Loucy (cell line): ENCODE measurements around the gene C16orf96.

ENCODE experiments used
- H2AFZ ChIP-seq: fragments of 200-600 bp; sonication (generic); 2 replicates; pipeline ENCODE4 v1.6.0; 2016; ENCODE audit warnings: antibody characterized with exemption, mild to moderate bottlenecking, low read length, moderate library complexity
- H3F3A ChIP-seq: fragments of 200-600 bp; 2 replicates; pipeline ENCODE4 v1.6.0; 2016; ENCODE audit warnings: antibody characterized with exemption, low read depth, mild to moderate bottlenecking
- H3K27me3 ChIP-seq: fragments of 200-600 bp; sonication (generic); 2 replicates; pipeline ENCODE4 v1.6.1; 2014; ENCODE audit warnings: low read length, mild to moderate bottlenecking; ENCODE audit not compliant: insufficient read depth, poor library complexity, severe bottlenecking
- H3K36me3 ChIP-seq: fragments of 200-600 bp; sonication (generic); 2 replicates; pipeline ENCODE4 v1.6.1; 2016; ENCODE audit warnings: low read length; ENCODE audit not compliant: insufficient read depth
- H3K4me1 ChIP-seq: fragments of 200-600 bp; sonication (generic); 2 replicates; pipeline ENCODE4 v1.5.1; 2014; ENCODE audit warnings: low read length, mild to moderate bottlenecking; ENCODE audit not compliant: insufficient read depth, poor library complexity, severe bottlenecking
- H3K4me2 ChIP-seq: fragments of 200-600 bp; sonication (generic); 2 replicates; pipeline ENCODE4 v1.6.0; 2014; ENCODE audit warnings: antibody characterized with exemption, low read length, low read depth, mild to moderate bottlenecking; ENCODE audit not compliant: poor library complexity, severe bottlenecking
- H3K4me3 ChIP-seq: fragments of 200-600 bp; sonication (generic); 2 replicates; pipeline ENCODE4 v1.5.1; 2014; ENCODE audit warnings: low read length, mild to moderate bottlenecking, mixed read lengths; ENCODE audit not compliant: poor library complexity, severe bottlenecking
- H3K79me2 ChIP-seq: fragments of 200-600 bp; sonication (generic); 2 replicates; pipeline ENCODE4 v1.6.1; 2014; ENCODE audit warnings: low read length; ENCODE audit not compliant: insufficient read depth
- H3K9ac ChIP-seq: fragments of 200-600 bp; sonication (generic); 2 replicates; pipeline ENCODE4 v1.6.0; 2014; ENCODE audit warnings: mild to moderate bottlenecking, low read depth, low read length, moderate library complexity; ENCODE audit not compliant: poor library complexity, severe bottlenecking
- H3K9me2 ChIP-seq: fragments of 200-600 bp; sonication (generic); replicated peaks from 2 replicates; pipeline ENCODE4 v1.6.1; 2016; ENCODE audit warnings: low read depth, low read length, mixed read lengths
- H3K9me3 ChIP-seq: fragments of 200-600 bp; sonication (generic); 2 replicates; pipeline ENCODE4 v1.6.1; 2014; ENCODE audit warnings: mild to moderate bottlenecking, antibody characterized with exemption, low read length, low read depth; ENCODE audit not compliant: insufficient read depth
- H4K20me1 ChIP-seq: fragments of 200-600 bp; sonication (generic); 2 replicates; pipeline ENCODE4 v1.6.0; 2014; ENCODE audit warnings: antibody characterized with exemption, low read length, mild to moderate bottlenecking; ENCODE audit not compliant: insufficient read depth, poor library complexity, severe bottlenecking
- CTCF ChIP-seq: fragments of 200-600 bp; sonication (generic); conservative IDR thresholded peaks from 2 replicates; pipeline ENCODE4 v1.5.1; 2014; ENCODE audit warnings: mild to moderate bottlenecking, antibody characterized with exemption, low read length
- EZH2phosphoT487 ChIP-seq: fragments of 200-600 bp; IDR thresholded peaks from 2 replicates; pipeline ENCODE4 v1.6.1; 2018; ENCODE audit warnings: antibody characterized with exemption, mild to moderate bottlenecking, moderate library complexity, borderline replicate concordance

The C16orf96 gene

GRCh38 chr16:4586291-4586690, 30.2 kb downstream of the C16orf96 start:
- Histone ChIP-seq H3K9me2 (no peaks in the 10 kb centered on the region), H3K36me3 (no peaks in the 10 kb centered on the region), H4K20me1 (no peaks in the 10 kb centered on the region), H3K4me1 (no peaks in the 10 kb centered on the region), H3K9ac (no peak overlapping the region), H3F3A (no peaks in the 10 kb centered on the region), H3K4me2 (no peak overlapping the region), H2AFZ (no peak overlapping the region), H3K79me2 (no peaks in the 10 kb centered on the region), H3K9me3 (no peaks in the 10 kb centered on the region), H3K4me3 (no peak overlapping the region), H3K27me3 (no peaks in the 10 kb centered on the region)
- TF ChIP-seq EZH2phosphoT487 (no peak), CTCF (no peak)

GRCh38 chr16:4588386-4588785, 32.2 kb downstream of the C16orf96 start:
- Histone ChIP-seq H3K9me2 (no peaks in the 10 kb centered on the region), H2AFZ (no peak overlapping the region), H3K9me3 (no peaks in the 10 kb centered on the region), H3K4me1 (no peaks in the 10 kb centered on the region), H3K4me3 (no peak overlapping the region), H3K9ac (no peak overlapping the region), H3K79me2 (no peaks in the 10 kb centered on the region), H3F3A (no peaks in the 10 kb centered on the region), H4K20me1 (no peaks in the 10 kb centered on the region), H3K36me3 (no peaks in the 10 kb centered on the region), H3K27me3 (no peaks in the 10 kb centered on the region), H3K4me2 (no peak overlapping the region)
- no peak for TF ChIP-seq CTCF
- no peak for TF ChIP-seq EZH2phosphoT487

DNA sequence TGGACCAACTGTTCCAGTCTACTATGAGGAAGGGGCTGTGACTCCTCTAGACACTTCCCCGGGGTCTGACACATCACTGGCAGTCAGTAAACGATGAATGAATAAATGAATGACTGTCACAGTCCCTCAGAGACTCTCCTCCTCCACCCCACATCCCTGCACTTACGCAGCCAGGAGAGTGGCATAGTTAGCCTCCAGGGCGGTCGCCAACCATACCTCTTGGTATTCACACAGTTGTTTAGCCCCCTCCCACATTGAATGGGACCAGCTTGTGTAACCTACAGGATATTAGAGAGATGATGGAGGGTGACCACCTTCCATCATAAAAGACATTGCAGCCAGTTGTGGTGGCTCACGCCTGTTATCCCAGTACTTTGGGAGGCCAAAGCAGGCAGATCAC, 32.8 kb downstream of the C16orf96 start:
- Histone ChIP-seq H4K20me1 (no peaks in the 10 kb centered on the region), H3K4me1 (no peaks in the 10 kb centered on the region), H3K9me2 (no peaks in the 10 kb centered on the region), H2AFZ (no peak overlapping the region), H3K9me3 (no peaks in the 10 kb centered on the region), H3K9ac (no peak overlapping the region), H3K4me2 (no peak overlapping the region), H3K79me2 (no peaks in the 10 kb centered on the region), H3K36me3 (no peaks in the 10 kb centered on the region), H3K27me3 (no peaks in the 10 kb centered on the region), H3F3A (no peaks in the 10 kb centered on the region), H3K4me3 (no peak overlapping the region)
- TF ChIP-seq EZH2phosphoT487 (no peak), CTCF (no peak)
